Activated CD4-positive, CD25-positive, alpha-beta regulatory T cell treated with anti-CD3 and anti-CD28 coated beads, Interleukin-2, amount 50 U/mL, for 24 hours (primary cell): Measurements from ENCODE around the gene ADAM19.
A peak's percentile ranks its signal among the peaks of the same experiment; 100 is the strongest.

Experiments
- ATAC-seq, 2 donors: fragments of 150-1000 bp; cut with Tn5 transposase; one replicate each; pipeline ENCODE4 v1.10.0; 2021; ENCODE audit warnings: mild to moderate bottlenecking in 1 of 2, moderate library complexity in 1 of 2

ADAM19 gene

GRCh38 chr5:157561110-157561509 lies 14.5 kb downstream of the ADAM19 start:
- no peak for ATAC-seq

GRCh38 chr5:157559301-157559700 lies 16.3 kb downstream of the ADAM19 start:
- ATAC-seq, result no peak

GRCh38 chr5:157558681-157559080 lies 16.9 kb downstream of the ADAM19 start:
- ATAC-seq, result no peak

GRCh38 chr5:157558041-157558595 lies 17.5 kb downstream of the ADAM19 start:
- no peak for ATAC-seq

- ATAC-seq, result no peak
These were observed 18.8 kb downstream of the ADAM19 start for GRCh38 chr5:157556615-157557418.

- no peak for ATAC-seq
These were observed 20.4 kb downstream of the ADAM19 start for GRCh38 chr5:157555037-157555640.

GRCh38 chr5:157554179-157555036 lies 21.2 kb downstream of the ADAM19 start:
- ATAC-seq, result no peak

GRCh38 chr5:157552650-157553049 lies 22.9 kb downstream of the ADAM19 start:
- ATAC-seq, result no peak

- peak; percentile 49 to 66 for ATAC-seq
These were observed 24.9 kb downstream of the ADAM19 start for GRCh38 chr5:157550663-157551062.

GRCh38 chr5:157549954-157550549 lies 25.5 kb downstream of the ADAM19 start:
- peak in 1 of 2 donors; percentile 17 for ATAC-seq

- ATAC-seq, result no peak
These were observed 26.3 kb downstream of the ADAM19 start for GRCh38 chr5:157549283-157549629.

GRCh38 chr5:157548513-157549282 lies 26.9 kb downstream of the ADAM19 start:
- no peak for ATAC-seq

GRCh38 chr5:157547941-157548512 lies 27.5 kb downstream of the ADAM19 start:
- no peak for ATAC-seq

- no peak for ATAC-seq
These were observed 29.0 kb downstream of the ADAM19 start for GRCh38 chr5:157546456-157547100.

- no peak for ATAC-seq
These were observed 29.8 kb downstream of the ADAM19 start for GRCh38 chr5:157545610-157546310.

GRCh38 chr5:157544623-157544989 lies 31.0 kb downstream of the ADAM19 start:
- peak in 1 of 2 donors; percentile 14 for ATAC-seq

- ATAC-seq, result no peak
These were observed 31.6 kb downstream of the ADAM19 start for GRCh38 chr5:157543825-157544622.

- no peak for ATAC-seq
These were observed 33.1 kb downstream of the ADAM19 start for GRCh38 chr5:157542282-157543000.
